CD4-positive, CD25-positive, alpha-beta regulatory T cell (primary cell): ENCODE data around the gene UFD1. TPM values are rescaled to one million over a fixed set of nuclear protein-coding genes. Genes with fewer than 3 reads are reported as not detected.

Source experiments
- ATAC-seq, 2 donors: fragments of 150-1000 bp; cut with Tn5 transposase; one replicate each; pipeline ENCODE4 v1.10.0; 2021; ENCODE audit warnings: low read depth in 2 of 2, moderate number of reproducible peaks in 2 of 2, moderate library complexity in 1 of 2
- DNase-seq, 3 donors: peaks; one replicate each; pipeline versions ENCODE4 v3.0.0 to v3.0.0-alpha.2; 2012 to 2022; ENCODE audit warnings: mixed read lengths in 1 of 3
- H3K27ac ChIP-seq: one replicate; pipeline ENCODE4 v1.7.0; 2013; ENCODE audit warnings: mild to moderate bottlenecking, low read length; ENCODE audit not compliant: insufficient read depth, poor library complexity, severe bottlenecking
- H3K27me3 ChIP-seq: one replicate; pipeline ENCODE4 v1.7.0; 2013; ENCODE audit warnings: low read length; ENCODE audit not compliant: control insufficient read depth, insufficient read depth
- H3K36me3 ChIP-seq: one replicate; pipeline ENCODE4 v1.7.0; 2013; ENCODE audit warnings: mild to moderate bottlenecking, low read length, moderate library complexity; ENCODE audit not compliant: control insufficient read depth, insufficient read depth
- H3K4me1 ChIP-seq: 2 replicates; pipeline ENCODE4 v1.7.0; 2013; ENCODE audit warnings: mild to moderate bottlenecking, low read length; ENCODE audit not compliant: insufficient read depth, control insufficient read depth, poor library complexity, severe bottlenecking
- H3K4me3 ChIP-seq: one replicate; pipeline ENCODE4 v1.7.0; 2013; ENCODE audit warnings: low read depth, mild to moderate bottlenecking, low read length, moderate library complexity
- H3K9me3 ChIP-seq, 2 experiments: 1 replicate in 1 of 2; 2 replicates in 1 of 2; pipeline ENCODE4 v1.7.0; 2013; ENCODE audit warnings: low read length in 2 of 2, mild to moderate bottlenecking in 1 of 2, moderate library complexity in 1 of 2; ENCODE audit not compliant: control insufficient read depth in 2 of 2
- H3K27ac Mint-ChIP-seq, 3 donors: one replicate each; pipeline ENCODE4 v1.8.0; 2020 to 2022; ENCODE audit warnings: mild to moderate bottlenecking in 3 of 3, mixed read lengths in 3 of 3, moderate library complexity in 2 of 3
- H3K27me3 Mint-ChIP-seq: one replicate; pipeline ENCODE4 v1.8.0; 2022; ENCODE audit warnings: mild to moderate bottlenecking, mixed read lengths
- H3K36me3 Mint-ChIP-seq: one replicate; pipeline ENCODE4 v1.8.0; 2020; ENCODE audit warnings: mixed read lengths
- H3K4me1 Mint-ChIP-seq, 4 donors: one replicate each; pipeline ENCODE4 v1.8.0; 2020 to 2022; ENCODE audit warnings: mixed read lengths in 4 of 4, mild to moderate bottlenecking in 1 of 4
- H3K4me3 Mint-ChIP-seq, 4 donors: one replicate each; pipeline ENCODE4 v1.8.0; 2020 to 2022; ENCODE audit warnings: mild to moderate bottlenecking in 4 of 4, mixed read lengths in 4 of 4, moderate library complexity in 3 of 4
- H3K9me3 Mint-ChIP-seq, 7 donors: one replicate each; pipeline ENCODE4 v1.8.0; 2020 to 2022; ENCODE audit warnings: mixed read lengths in 7 of 7, mild to moderate bottlenecking in 3 of 7, moderate library complexity in 2 of 7
- polyA plus RNA-seq, 4 donors: library from polyadenylated mRNA; unstranded; fragments of 300-500 nt; fragmentation: Illumina TruSeq; gene quantifications; one replicate each; pipeline ENCODE4 v1.2.3, GENCODE V29; 2021
- total RNA-seq: library from RNA; stranded (reverse); gene quantifications from one replicate; pipeline ENCODE4 v1.2.3, GENCODE V29; 2022

UFD1 gene
- total and polyA plus RNA-seq, 5 donors from 2014 or later = 97.7 to 146 (median 113) TPM

DNA sequence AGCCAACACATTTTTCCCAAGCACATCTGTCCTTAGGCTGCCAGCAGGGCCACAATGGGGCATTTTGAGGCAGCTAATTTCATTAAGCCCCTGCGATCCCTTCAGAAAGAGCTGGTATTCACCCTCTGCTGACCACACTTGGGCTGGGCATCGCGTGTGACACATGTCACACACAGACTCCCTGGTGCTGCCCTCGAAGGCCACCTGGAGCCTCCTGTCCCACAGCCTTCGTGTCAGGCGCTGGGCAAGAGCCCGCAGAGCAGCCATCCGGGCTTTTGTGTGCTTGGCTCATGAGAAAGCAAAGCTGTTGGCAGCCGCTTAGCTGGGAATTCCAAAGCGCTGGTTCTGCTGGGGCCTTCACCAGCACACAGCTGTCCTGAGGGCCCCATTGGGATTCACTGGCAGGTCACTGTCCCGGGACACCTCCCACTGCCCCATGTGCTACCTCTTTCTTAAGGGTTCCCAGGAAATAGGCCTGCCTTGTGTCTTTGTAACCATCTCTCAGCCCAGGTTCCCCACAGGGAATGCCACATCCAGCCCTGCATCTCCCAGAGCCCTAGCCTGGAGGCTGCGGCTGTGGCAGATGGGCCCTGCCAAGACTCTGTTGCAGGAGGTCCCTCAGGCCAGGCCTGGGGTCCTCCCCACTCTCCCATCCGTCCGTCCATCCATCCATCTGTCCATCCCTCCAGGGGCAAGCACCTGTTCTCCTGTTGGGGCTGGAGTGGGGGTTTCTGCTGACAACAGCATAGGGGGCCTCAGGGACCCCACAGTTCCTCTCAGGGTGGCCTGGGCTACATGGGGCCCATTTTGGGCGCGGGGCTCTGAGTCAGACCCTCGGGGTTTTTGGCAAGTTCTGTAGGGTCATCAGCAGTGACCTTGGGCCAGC, 40.3 kb upstream of the UFD1 start:
- Mint-ChIP-seq H3K4me3 (peak overlapping the region in 1 of 4 donors; percentile 47), H3K27me3 (peaks cover 11% of the 10 kb centered on the region), H3K9me3 (peaks cover 0 to 1% (median 0%) of the 10 kb centered on the region in 7 donors), H3K36me3 (peaks cover 5% of the 10 kb centered on the region), H3K4me1 (peaks cover 0 to 12% (median 3%) of the 10 kb centered on the region in 4 donors), H3K27ac (peak overlapping the region in 1 of 3 donors; percentile 55)
- H3K9me3 ChIP-seq = no peaks in the 10 kb centered on the region
- H3K27me3 ChIP-seq = no peaks in the 10 kb centered on the region
- H3K4me3 ChIP-seq = no peak overlapping the region
- DNase-seq (no peak), ATAC-seq (no peak)
- H3K27ac ChIP-seq = no peak overlapping the region
- no peaks in the 10 kb centered on the region for H3K36me3 ChIP-seq
- peaks cover 13% of the 10 kb centered on the region for H3K4me1 ChIP-seq

DNA sequence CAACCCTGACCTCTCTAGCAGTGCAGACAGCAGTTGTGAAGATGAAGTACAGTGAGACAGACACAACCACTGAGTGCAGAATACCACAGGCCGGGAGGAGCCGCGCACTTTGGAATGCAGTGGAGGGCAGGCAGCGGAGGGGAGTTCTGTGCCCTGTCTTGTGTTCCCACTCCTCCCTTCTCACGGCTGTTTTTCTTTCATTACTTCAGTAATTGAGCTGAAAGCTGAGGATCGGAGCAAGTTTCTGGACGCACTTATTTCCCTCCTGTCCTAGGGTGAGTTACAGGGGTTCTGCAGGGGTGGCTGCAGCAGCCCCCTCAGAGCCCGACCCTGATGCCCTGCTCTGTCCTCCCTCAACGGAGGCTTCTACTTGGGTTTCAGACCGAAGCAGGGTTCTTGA, 39.6 kb upstream of the UFD1 start:
- Mint-ChIP-seq H3K4me3 (no peak overlapping the region), H3K36me3 (peaks cover 9% of the 10 kb centered on the region), H3K4me1 (peaks cover 0 to 7% (median 3%) of the 10 kb centered on the region in 4 donors), H3K27ac (peak overlapping the region in 1 of 3 donors; percentile 48), H3K9me3 (peaks cover 0 to 5% (median 0%) of the 10 kb centered on the region in 7 donors), H3K27me3 (peaks cover 9% of the 10 kb centered on the region)
- no peak for DNase-seq
- H3K27me3 ChIP-seq = no peaks in the 10 kb centered on the region
- no peak overlapping the region for H3K27ac ChIP-seq
- H3K9me3 ChIP-seq = no peaks in the 10 kb centered on the region
- no peak for ATAC-seq
- H3K36me3 ChIP-seq = no peaks in the 10 kb centered on the region
- no peak overlapping the region for H3K4me3 ChIP-seq
- peaks cover 6% of the 10 kb centered on the region for H3K4me1 ChIP-seq

DNA sequence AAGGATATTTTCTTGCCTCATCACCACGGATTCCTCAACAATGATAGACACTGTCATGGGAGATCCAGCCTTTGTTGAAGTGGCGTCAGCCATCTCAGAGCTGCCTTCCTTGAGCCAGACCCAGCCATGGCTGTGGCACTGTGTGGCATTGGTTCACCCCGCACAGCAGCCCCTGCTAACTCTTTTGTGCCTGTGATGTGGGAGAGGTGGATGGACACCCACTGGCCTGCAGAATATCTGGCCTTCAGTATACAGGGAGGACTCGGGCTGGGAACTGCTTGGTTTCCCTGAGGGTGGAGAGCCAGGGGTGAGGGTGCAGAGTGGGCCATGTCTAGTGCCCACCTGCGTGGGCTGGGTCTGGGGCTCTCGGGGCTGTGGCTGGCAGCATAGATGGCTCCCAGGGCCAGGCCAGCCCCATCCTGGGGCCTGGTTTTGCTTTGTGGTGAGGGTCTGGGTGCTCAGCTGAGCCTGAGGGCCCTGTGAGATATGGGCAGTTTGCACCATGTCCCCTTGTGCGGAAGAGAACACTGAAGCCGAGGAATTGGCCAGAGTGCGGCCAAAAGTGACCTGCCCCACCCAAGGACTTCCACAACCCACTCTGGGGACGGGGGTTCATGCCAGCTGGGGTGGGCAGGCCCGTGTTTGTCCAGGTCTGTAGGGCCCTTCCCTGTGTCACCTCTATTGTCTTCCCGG, 39.1 kb upstream of the UFD1 start:
- no peak overlapping the region for H3K4me3 ChIP-seq
- no peak for DNase-seq
- H3K4me1 ChIP-seq = peaks cover under 1% of the 10 kb centered on the region
- Mint-ChIP-seq H3K9me3 (peaks cover 0 to 6% (median 0%) of the 10 kb centered on the region in 7 donors), H3K4me3 (no peak overlapping the region), H3K36me3 (peaks cover 9% of the 10 kb centered on the region), H3K27ac (peak overlapping the region in 1 of 3 donors; percentile 48), H3K4me1 (peaks cover 0 to 6% (median 2%) of the 10 kb centered on the region in 4 donors), H3K27me3 (peaks cover 4% of the 10 kb centered on the region)
- no peaks in the 10 kb centered on the region for H3K27me3 ChIP-seq
- no peaks in the 10 kb centered on the region for H3K36me3 ChIP-seq
- no peak for ATAC-seq
- no peak overlapping the region for H3K27ac ChIP-seq
- H3K9me3 ChIP-seq = no peaks in the 10 kb centered on the region

DNA sequence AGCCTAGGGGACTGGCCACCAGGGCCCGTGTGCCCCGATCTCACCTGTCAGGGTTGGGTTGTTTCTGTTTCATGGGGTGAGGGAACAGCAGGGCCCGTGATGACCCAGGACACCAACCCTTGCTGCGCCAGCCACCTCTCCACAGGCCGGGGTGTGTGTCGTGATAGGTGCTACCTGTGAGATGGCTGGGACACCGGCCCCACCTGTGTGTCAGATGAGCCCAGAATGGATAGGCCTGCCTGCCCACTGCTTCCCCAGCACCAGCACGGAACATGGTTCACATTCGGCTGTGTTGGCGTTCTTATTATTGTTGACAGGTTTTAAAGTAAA, 38.1 kb upstream of the UFD1 start:
- no peak for ATAC-seq
- DNase-seq = no peak
- Mint-ChIP-seq H3K27me3 (no peaks in the 10 kb centered on the region), H3K36me3 (peaks cover 9% of the 10 kb centered on the region), H3K9me3 (peaks cover 0 to 6% (median 0%) of the 10 kb centered on the region in 7 donors), H3K4me1 (no peaks in the 10 kb centered on the region), H3K4me3 (peak overlapping the region in 1 of 4 donors; percentile 82), H3K27ac (peak overlapping the region in 1 of 3 donors; percentile 6)
- Histone ChIP-seq H3K36me3 (no peaks in the 10 kb centered on the region), H3K4me3 (no peak overlapping the region), H3K27me3 (no peaks in the 10 kb centered on the region), H3K27ac (no peak overlapping the region), H3K9me3 (no peaks in the 10 kb centered on the region), H3K4me1 (no peaks in the 10 kb centered on the region)

DNA sequence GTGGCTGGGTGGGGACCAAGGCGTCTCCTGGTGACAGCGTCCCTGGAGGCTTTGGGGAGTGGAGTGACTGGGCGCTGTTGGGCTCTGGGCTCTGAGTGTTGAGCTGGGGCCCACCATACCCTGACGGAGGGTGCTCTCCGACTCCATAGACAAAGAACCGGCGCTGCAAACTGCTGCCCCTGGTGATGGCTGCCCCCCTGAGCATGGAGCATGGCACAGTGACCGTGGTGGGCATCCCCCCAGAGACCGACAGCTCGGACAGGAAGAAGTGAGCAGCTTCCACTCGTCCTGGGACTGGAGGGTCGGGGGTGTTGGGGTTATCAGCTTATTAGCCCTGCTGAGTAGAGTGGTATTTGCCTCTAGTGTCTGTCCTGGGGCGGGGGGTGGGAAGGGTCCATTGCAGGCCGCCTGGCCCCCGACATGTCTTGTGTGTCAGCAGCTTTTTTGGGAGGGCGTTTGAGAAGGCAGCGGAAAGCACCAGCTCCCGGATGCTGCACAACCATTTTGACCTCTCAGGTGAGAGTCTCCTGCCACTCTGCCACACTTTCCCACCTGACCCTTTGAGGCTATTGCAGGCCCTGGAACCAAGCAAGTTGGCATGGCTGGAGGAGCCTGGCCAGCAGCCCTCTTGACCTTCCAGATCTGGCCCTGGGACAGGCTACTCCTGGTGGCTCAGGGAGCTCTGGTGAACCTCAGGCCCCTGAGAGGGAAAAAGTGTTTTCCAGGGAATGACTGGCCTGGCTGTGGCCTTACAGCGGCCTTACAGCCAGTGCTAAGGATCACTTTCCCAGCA, 37.6 kb upstream of the UFD1 start:
- H3K36me3 Mint-ChIP-seq = peaks cover 9% of the 10 kb centered on the region
- H3K4me1 ChIP-seq = no peaks in the 10 kb centered on the region
- no peaks in the 10 kb centered on the region for H3K27me3 Mint-ChIP-seq
- H3K9me3 Mint-ChIP-seq = peaks cover 0 to 6% (median 0%) of the 10 kb centered on the region in 7 donors
- H3K27me3 ChIP-seq = no peaks in the 10 kb centered on the region
- peak overlapping the region in 1 of 4 donors; percentile 82 for H3K4me3 Mint-ChIP-seq
- H3K4me1 Mint-ChIP-seq = no peaks in the 10 kb centered on the region
- no peak for DNase-seq
- H3K36me3 ChIP-seq = no peaks in the 10 kb centered on the region
- ATAC-seq = no peak
- H3K27ac Mint-ChIP-seq = no peak overlapping the region
- H3K4me3 ChIP-seq = no peak overlapping the region
- no peaks in the 10 kb centered on the region for H3K9me3 ChIP-seq
- no peak overlapping the region for H3K27ac ChIP-seq

DNA sequence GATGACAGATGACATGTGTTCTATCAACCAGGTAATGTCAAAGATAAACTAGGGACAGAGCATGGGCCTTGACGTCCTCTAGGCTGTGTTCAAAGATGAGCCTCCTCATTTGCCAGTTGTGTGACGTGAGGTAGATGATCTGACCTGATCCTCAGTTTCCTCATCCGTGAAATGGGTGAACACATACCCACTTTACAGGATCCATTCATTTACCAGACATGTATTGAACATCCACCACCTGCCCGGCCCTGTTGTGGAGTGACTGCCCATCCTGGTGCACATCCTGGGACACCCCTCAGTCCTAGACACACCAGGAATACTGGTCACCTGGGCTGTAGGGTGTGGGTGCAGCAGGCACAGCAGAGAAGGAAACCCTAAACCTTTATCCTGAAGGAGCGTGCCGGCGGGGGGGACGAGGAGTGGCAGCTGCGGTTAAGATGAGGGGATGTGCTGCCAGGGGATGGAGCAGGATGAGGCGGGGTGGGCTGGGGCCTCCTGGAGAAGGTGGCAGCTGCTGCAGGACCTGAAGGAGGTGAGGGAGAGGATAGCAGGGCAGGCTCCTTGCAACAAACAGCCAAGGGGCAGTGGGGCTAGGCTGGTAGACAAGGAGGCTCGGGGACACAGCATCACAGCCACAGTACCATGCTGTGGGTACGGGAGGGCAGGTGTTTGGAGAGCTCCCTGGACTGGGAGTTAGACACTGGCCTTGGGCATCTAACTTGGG, 36.8 kb upstream of the UFD1 start:
- Mint-ChIP-seq H3K4me1 (no peaks in the 10 kb centered on the region), H3K9me3 (peaks cover 0 to 6% (median 0%) of the 10 kb centered on the region in 7 donors), H3K27me3 (no peaks in the 10 kb centered on the region), H3K36me3 (peaks cover 9% of the 10 kb centered on the region), H3K27ac (peak overlapping the region in 1 of 3 donors; percentile 52), H3K4me3 (no peak overlapping the region)
- ATAC-seq = no peak
- H3K4me3 ChIP-seq = no peak overlapping the region
- H3K36me3 ChIP-seq = no peaks in the 10 kb centered on the region
- DNase-seq = no peak
- no peak overlapping the region for H3K27ac ChIP-seq
- no peaks in the 10 kb centered on the region for H3K4me1 ChIP-seq
- no peaks in the 10 kb centered on the region for H3K9me3 ChIP-seq
- no peaks in the 10 kb centered on the region for H3K27me3 ChIP-seq
